Lower leg skin (tissue), 3 donors: ENCODE data around the gene NEGR1.

Experiments used
- CTCF ChIP-seq, 3 donors: fragments of 450-650 bp; IDR thresholded peaks; one replicate each; pipeline ENCODE4 v1.5.1; 2016; ENCODE audit warnings: antibody characterized with exemption in 3 of 3, mild to moderate bottlenecking in 3 of 3, moderate library complexity in 2 of 3
- POLR2A ChIP-seq, 2 donors: fragments of 450-650 bp; IDR thresholded peaks; one replicate each; pipeline ENCODE4 v1.6.1; 2016 to 2017; ENCODE audit warnings: antibody characterized with exemption in 2 of 2, mild to moderate bottlenecking in 1 of 2, moderate library complexity in 1 of 2

GRCh38 chr1:71788113-71788512, 494.2 kb downstream of the NEGR1 start:
- TF ChIP-seq CTCF (IDR thresholded peaks at IDR 0.05), result no peak
- TF ChIP-seq POLR2A (IDR thresholded peaks at IDR 0.05), result no peak
